ENCODE data around the gene SLC27A4. TPM values are rescaled to one million over a fixed set of nuclear protein-coding genes. Genes with fewer than 3 reads are reported as not detected.

Gene SLC27A4
- total RNA-seq, 2 donors from 2014 or later, result 15.0 to 17.1 TPM

DNA sequence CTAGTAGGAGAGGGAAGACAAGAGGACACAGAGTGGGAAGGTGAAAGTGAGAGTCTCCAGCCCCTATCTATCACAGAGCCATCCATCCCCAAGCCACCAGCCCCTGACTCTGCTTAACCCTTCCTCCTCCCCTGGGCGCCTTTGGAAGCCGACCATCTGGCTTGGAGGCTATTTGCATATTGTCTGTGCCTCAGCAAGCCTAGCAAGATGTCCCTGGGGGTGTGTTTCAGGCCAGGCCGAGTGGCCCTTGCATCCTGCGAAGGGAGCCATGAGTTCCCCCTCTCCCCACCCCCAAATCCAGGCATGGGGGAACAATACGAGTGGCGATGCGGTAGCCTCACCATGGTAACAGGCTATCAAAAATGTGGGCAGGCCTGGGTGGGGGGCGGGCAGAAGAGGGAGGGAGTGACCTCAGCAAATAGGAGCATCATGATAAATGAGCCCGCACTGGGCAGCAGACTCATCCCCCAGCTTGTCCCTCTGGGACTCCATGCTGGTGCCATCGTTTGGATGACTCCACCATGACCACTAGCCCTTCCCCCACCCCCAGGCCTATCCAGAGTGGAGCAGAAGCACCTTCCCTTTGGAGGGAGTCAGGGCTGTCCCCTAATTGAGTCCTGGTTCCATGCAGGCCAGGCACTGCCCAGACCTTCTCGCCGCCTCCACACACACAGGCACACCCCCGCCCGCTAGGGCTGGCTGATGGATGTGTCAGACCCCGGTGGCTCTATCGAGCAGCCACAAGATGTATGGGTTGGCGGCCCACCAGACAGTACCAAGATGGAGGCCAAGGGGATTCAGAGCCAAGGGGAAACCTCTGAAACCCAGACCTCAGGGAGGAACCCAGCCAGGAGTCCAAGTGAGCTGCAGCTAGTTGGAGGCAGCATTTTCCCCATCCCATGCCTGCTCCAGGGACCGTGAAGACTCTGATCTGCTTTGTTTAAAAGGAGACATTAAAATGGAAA is 45.5 kb downstream of the SLC27A4 start:
- Histone ChIP-seq H3K4me1 (no peaks in the 10 kb centered on the region), H3K27me3 (no peaks in the 10 kb centered on the region), H3K36me3 (replicated peaks in 1 of 2; ENCODE audit: insufficient read depth in 1 of 2, low read depth in 2 of 2) (peaks cover 6 to 25% of the 10 kb centered on the region in 2 donors), H3K9me3 (no peaks in the 10 kb centered on the region), H3K27ac (no peak overlapping the region), H3K4me3 (no peak overlapping the region)
- ATAC-seq, result no peak
- no peak for DNase-seq
- WGBS, 2 donors, result 87% methylated on average over 11 to 18 of the region's 18 CpGs
- TF ChIP-seq, protein P1, sequence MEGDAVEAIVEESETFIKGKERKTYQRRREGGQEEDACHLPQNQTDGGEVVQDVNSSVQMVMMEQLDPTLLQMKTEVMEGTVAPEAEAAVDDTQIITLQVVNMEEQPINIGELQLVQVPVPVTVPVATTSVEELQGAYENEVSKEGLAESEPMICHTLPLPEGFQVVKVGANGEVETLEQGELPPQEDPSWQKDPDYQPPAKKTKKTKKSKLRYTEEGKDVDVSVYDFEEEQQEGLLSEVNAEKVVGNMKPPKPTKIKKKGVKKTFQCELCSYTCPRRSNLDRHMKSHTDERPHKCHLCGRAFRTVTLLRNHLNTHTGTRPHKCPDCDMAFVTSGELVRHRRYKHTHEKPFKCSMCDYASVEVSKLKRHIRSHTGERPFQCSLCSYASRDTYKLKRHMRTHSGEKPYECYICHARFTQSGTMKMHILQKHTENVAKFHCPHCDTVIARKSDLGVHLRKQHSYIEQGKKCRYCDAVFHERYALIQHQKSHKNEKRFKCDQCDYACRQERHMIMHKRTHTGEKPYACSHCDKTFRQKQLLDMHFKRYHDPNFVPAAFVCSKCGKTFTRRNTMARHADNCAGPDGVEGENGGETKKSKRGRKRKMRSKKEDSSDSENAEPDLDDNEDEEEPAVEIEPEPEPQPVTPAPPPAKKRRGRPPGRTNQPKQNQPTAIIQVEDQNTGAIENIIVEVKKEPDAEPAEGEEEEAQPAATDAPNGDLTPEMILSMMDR (IDR thresholded peaks at IDR 0.05), result no peak
- no peak for TF ChIP-seq POLR2A (IDR thresholded peaks at IDR 0.05)
- intact Hi-C loops (cut with DNase I), result no loop called here

DNA sequence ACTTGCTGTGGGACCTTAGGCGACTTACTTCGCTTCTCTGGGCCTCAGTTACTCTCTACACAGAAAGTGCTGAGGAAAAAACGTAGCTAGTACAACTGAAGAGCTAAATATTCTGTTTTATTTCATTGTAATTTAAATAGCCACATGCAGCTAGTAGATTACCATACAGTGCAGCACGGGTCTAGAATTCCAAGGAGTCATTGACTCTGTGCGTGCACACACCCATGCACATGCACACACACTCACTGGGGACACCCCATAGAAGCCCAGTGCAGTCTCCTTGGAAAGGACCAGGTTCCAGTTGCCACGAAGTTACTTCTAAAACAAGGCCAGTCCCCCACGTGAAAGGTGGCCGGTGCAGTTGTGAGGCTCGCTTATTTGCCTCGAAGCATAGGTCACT is 47.8 kb downstream of the SLC27A4 start:
- 83 to 87% methylated on average over 4 to 10 of the region's 10 CpGs for WGBS, 2 donors
- Histone ChIP-seq H3K9me3 (no peaks in the 10 kb centered on the region), H3K4me1 (no peaks in the 10 kb centered on the region), H3K36me3 (replicated peaks in 1 of 2; ENCODE audit: insufficient read depth in 1 of 2, low read depth in 2 of 2) (peaks cover 6 to 28% of the 10 kb centered on the region in 2 donors), H3K27ac (no peak overlapping the region), H3K4me3 (no peak overlapping the region), H3K27me3 (no peaks in the 10 kb centered on the region)
- intact Hi-C loops (cut with DNase I), result no loop called here
- no peak for ATAC-seq
- DNase-seq, result no peak
- TF ChIP-seq, protein P1 (IDR thresholded peaks at IDR 0.05), result no peak
- no peak for TF ChIP-seq POLR2A (IDR thresholded peaks at IDR 0.05)

DNA sequence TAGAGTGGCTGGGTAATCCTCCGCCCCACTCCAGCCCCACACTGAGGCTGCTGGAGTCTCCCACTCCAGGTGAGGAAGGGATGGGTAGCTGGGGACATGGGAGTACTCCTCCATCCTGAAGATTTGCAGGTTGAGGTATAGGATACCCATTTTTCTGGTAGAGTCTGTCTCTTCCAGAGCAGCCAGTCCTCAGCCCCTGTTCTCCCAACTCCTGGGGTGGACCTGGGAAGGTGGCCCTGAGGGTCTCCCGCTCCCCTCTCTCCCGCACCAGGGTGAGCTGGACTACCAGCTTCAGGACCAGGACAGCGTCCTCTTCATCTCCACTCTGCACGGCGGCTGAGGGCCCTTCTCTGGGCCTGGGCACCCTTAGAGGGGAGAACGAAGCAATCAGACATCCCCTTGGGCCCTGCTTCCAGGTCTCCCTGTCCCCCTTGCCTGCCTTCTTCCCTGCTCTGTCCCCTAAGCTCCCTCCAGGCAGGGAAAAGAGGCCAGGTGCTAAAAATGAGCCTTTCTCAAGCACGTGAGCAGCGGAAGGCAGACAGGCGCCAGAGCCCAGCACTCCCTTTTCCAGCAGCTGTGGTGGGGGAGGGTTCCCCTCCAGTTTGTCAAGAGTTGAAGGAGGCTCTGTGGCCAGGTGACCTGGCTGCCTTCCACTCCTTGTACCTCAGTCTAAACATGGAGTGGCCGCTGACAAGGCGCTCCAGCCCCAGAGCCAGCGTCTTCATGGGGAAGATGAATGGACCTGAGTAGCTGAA is 49.2 kb downstream of the SLC27A4 start:
- no peak overlapping the region for H3K4me3 ChIP-seq
- H3K27me3 ChIP-seq, result no peaks in the 10 kb centered on the region
- intact Hi-C loops (cut with DNase I), result no loop called here
- TF ChIP-seq, protein P1 (IDR thresholded peaks at IDR 0.05), result no peak
- ATAC-seq, result no peak
- H3K4me1 ChIP-seq, result no peaks in the 10 kb centered on the region
- H3K36me3 ChIP-seq (replicated peaks in 1 of 2; ENCODE audit: insufficient read depth in 1 of 2, low read depth in 2 of 2), result peaks cover 6 to 28% of the 10 kb centered on the region in 2 donors
- H3K9me3 ChIP-seq, result no peaks in the 10 kb centered on the region
- DNase-seq, result no peak
- 75 to 82% methylated on average over 9 to 13 of the region's 13 CpGs for WGBS, 2 donors
- H3K27ac ChIP-seq, result no peak overlapping the region

DNA sequence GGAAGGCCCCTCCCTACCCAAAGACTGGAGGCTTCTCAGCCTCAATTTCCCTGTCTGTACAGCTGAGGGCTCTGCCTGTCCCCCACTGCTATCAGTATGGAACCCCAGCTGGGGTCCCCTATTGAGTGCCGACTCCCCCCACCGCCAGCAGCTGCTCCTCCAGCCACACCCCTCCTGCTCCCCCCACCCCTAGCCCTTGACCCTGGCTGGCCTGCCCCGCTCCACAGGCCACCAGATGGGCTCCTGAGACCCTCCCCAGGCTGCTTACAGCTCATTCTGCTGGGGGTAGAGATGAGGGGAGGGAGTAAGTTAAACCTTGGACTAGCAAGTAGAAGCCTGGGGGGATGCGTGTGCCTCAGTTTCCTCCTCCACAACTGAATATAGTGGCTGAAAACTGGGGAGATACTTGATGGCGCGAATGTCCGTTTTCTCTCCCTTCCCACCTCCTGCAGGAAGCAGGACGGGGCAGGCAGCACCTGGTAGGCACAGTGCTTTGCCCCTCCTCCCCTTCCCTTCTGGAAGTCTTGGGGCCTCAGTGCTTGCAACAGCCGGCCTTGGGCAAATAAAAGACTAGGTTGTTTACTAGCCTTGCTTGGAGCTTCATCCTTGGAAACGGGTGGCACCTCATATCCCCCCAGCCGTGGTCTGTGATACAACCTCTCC is 50.0 kb downstream of the SLC27A4 start:
- Histone ChIP-seq H3K4me3 (no peak overlapping the region), H3K27ac (no peak overlapping the region), H3K4me1 (no peaks in the 10 kb centered on the region), H3K9me3 (no peaks in the 10 kb centered on the region), H3K36me3 (replicated peaks in 1 of 2; ENCODE audit: insufficient read depth in 1 of 2, low read depth in 2 of 2) (peaks cover 6 to 28% of the 10 kb centered on the region in 2 donors), H3K27me3 (no peaks in the 10 kb centered on the region)
- DNase-seq, result no peak
- ATAC-seq, result no peak
- TF ChIP-seq POLR2A (IDR thresholded peaks at IDR 0.05), result no peak
- TF ChIP-seq, protein P1 (IDR thresholded peaks at IDR 0.05), result no peak
- WGBS, 2 donors, result 85 to 92% methylated on average over 9 to 10 of the region's 11 CpGs
- intact Hi-C loops (cut with DNase I), result no loop called here
